SK-N-SH (cell line): Measurements from ENCODE around the gene CPZ. TPM values are rescaled to one million over a fixed set of nuclear protein-coding genes. Genes with fewer than 3 reads are reported as not detected.

Experiments used
- CTCF ChIA-PET: fragments of 300-600, 350-600 bp; formaldehyde crosslinking; extraction: SDS; loops from one replicate; lab custom pipeline; 2021; lab: Yijun Ruan, JAX
- POLR2A ChIA-PET: fragments of 350-600 bp; sonication (Branson Sonifier 250); formaldehyde crosslinking; extraction: SDS; loops from one replicate; lab custom pipeline; 2020; ENCODE audit warnings: antibody characterized with exemption, inconsistent platforms; lab: Yijun Ruan, JAX
- DNase-seq: peaks from one replicate; pipeline ENCODE4 v3.0.0; 2012
- H2AFZ ChIP-seq: fragments of 200-600 bp; sonication (generic); 2 replicates; pipeline ENCODE4 v1.8.1; 2016; ENCODE audit warnings: antibody characterized with exemption, mild to moderate bottlenecking, low read depth
- H3F3A ChIP-seq: fragments of 200-600 bp; sonication (generic); replicated peaks from 2 replicates; pipeline ENCODE3; 2016; ENCODE audit warnings: antibody characterized with exemption, mild to moderate bottlenecking; ENCODE audit not compliant: insufficient read depth
- H3K27ac ChIP-seq, 2 experiments: fragments of 200-500 bp in 1 of 2; fragments of 200-600 bp in 1 of 2; sonication (Bioruptor generic) in 1 of 2; sonication (generic), shearing (Covaris generic) in 1 of 2; 2 replicates each; pipeline versions ENCODE4 v1.5.1 to v1.6.1; 2014 to 2016; ENCODE audit warnings: low read depth in 2 of 2, inconsistent platforms in 1 of 2, low read length in 1 of 2, mild to moderate bottlenecking in 1 of 2, mixed read lengths in 1 of 2
- H3K27me3 ChIP-seq: fragments of 200-600 bp; sonication (generic), shearing (Covaris generic); 2 replicates; pipeline ENCODE4 v1.6.1; 2016; ENCODE audit warnings: mixed run types; ENCODE audit not compliant: insufficient read depth
- H3K36me3 ChIP-seq, 2 experiments: fragments of 200-500 bp in 1 of 2; fragments of 200-600 bp in 1 of 2; sonication (Bioruptor generic) in 1 of 2; sonication (generic) in 1 of 2; replicated peaks in 1 of 2; 2 replicates each; pipeline versions ENCODE3 to v1.5.1; 2014 to 2016; ENCODE audit warnings: low read length in 1 of 2, mild to moderate bottlenecking in 1 of 2; ENCODE audit not compliant: insufficient read depth in 2 of 2, control insufficient read depth in 1 of 2
- H3K4me1 ChIP-seq, 2 experiments: fragments of 200-500 bp in 1 of 2; fragments of 200-600 bp in 1 of 2; sonication (Bioruptor generic) in 1 of 2; sonication (generic), shearing (Covaris generic) in 1 of 2; 2 replicates each; pipeline versions ENCODE4 v1.5.1 to v1.6.1; 2014 to 2016; ENCODE audit warnings: low read depth in 1 of 2, low read length in 1 of 2, mixed run types in 1 of 2; ENCODE audit not compliant: insufficient read depth in 2 of 2, control insufficient read depth in 1 of 2
- H3K4me2 ChIP-seq: fragments of 200-600 bp; sonication (generic), shearing (Covaris generic); 2 replicates; pipeline ENCODE4 v1.6.1; 2017; ENCODE audit warnings: mixed run types
- H3K4me3 ChIP-seq, 2 experiments: fragments of 200-500 bp in 1 of 2; fragments of 200-600 bp in 1 of 2; sonication (Bioruptor generic) in 1 of 2; sonication (generic), shearing (Covaris generic) in 1 of 2; 2 replicates each; pipeline versions ENCODE4 v1.5.1 to v1.8.1; 2014 to 2016; ENCODE audit warnings: low read depth in 2 of 2, inconsistent platforms in 1 of 2, low read length in 1 of 2, mild to moderate bottlenecking in 1 of 2, mixed read lengths in 1 of 2, moderate library complexity in 1 of 2
- H3K79me2 ChIP-seq: fragments of 200-600 bp; sonication (generic); 2 replicates; pipeline ENCODE4 v1.8.1; 2017; ENCODE audit warnings: mild to moderate bottlenecking; ENCODE audit not compliant: insufficient read depth
- H3K9ac ChIP-seq: fragments of 200-600 bp; sonication (generic); 2 replicates; pipeline ENCODE4 v1.6.1; 2017; ENCODE audit warnings: mixed run types
- H3K9me2 ChIP-seq: fragments of 200-600 bp; sonication (generic); 2 replicates; pipeline ENCODE4 v1.6.1; 2017; ENCODE audit warnings: mixed run types
- H3K9me3 ChIP-seq: fragments of 200-600 bp; sonication (generic); 2 replicates; pipeline ENCODE4 v1.6.1; 2017; ENCODE audit warnings: mixed run types, mild to moderate bottlenecking, moderate library complexity
- H4K20me1 ChIP-seq: fragments of 200-600 bp; sonication (generic); 2 replicates; pipeline ENCODE4 v1.6.1; 2017; ENCODE audit warnings: mild to moderate bottlenecking, mixed run types; ENCODE audit not compliant: insufficient read depth
- CHD2 ChIP-seq: fragments of 150-350 bp; IDR thresholded peaks from 2 replicates; pipeline ENCODE4 v1.6.1; 2018; ENCODE audit warnings: low read length; ENCODE audit not compliant: partially characterized antibody
- ELF1 ChIP-seq: IDR thresholded peaks from 2 replicates; pipeline ENCODE4 v1.4.0; 2012
- EP300 ChIP-seq, 2 experiments: IDR thresholded peaks; 2 replicates each; pipeline versions ENCODE4 v1.4.0 to v1.6.1; 2012; ENCODE audit warnings: borderline replicate concordance in 1 of 2, low read depth in 1 of 2, low read length in 1 of 2
- FOSL2 ChIP-seq: IDR thresholded peaks from 2 replicates; pipeline ENCODE4 v1.4.0; 2012; ENCODE audit warnings: low read depth, mild to moderate bottlenecking, moderate library complexity, borderline replicate concordance
- FOXJ3 ChIP-seq: sonication (generic); formaldehyde crosslinking; IDR thresholded peaks from 2 replicates; pipeline ENCODE4 v1.5.1; 2020; ENCODE audit warnings: mild to moderate bottlenecking, missing genetic modification reagents
- GABPA ChIP-seq: IDR thresholded peaks from 2 replicates; pipeline ENCODE4 v1.4.0; 2012; ENCODE audit warnings: low read depth, mild to moderate bottlenecking
- MEF2A ChIP-seq: IDR thresholded peaks from 2 replicates; pipeline ENCODE4 v1.4.0; 2012; ENCODE audit warnings: low read depth, borderline replicate concordance
- POLR2AphosphoS5 ChIP-seq: IDR thresholded peaks from 2 replicates; pipeline ENCODE4 v1.6.1; 2012; ENCODE audit warnings: low read depth, low read length
- RAD21 ChIP-seq: IDR thresholded peaks from 2 replicates; pipeline ENCODE4 v1.6.1; 2012; ENCODE audit warnings: mild to moderate bottlenecking, low read length
- RCOR1 ChIP-seq: fragments of 150-350 bp; IDR thresholded peaks from 2 replicates; pipeline ENCODE4 v1.6.1; 2017; ENCODE audit warnings: antibody characterized with exemption, low read length
- RXRA ChIP-seq: IDR thresholded peaks from 2 replicates; pipeline ENCODE4 v1.4.0; 2012; ENCODE audit warnings: low read depth, mild to moderate bottlenecking, borderline replicate concordance
- SMC3 ChIP-seq: IDR thresholded peaks from 2 replicates; pipeline ENCODE4 v1.6.1; 2012; ENCODE audit warnings: low read depth, low read length, improper control_type of control experiment
- TCF12 ChIP-seq: IDR thresholded peaks from 2 replicates; pipeline ENCODE4 v1.4.0; 2012
- TEAD4 ChIP-seq: IDR thresholded peaks from 2 replicates; pipeline ENCODE4 v1.4.0; 2012; ENCODE audit warnings: mild to moderate bottlenecking, borderline replicate concordance; ENCODE audit not compliant: insufficient read depth
- WGBS: methylation state at CpG from one replicate; pipeline ENCODE4 v1.1.6; 2017; ENCODE audit warnings: low lambda C conversion rate; 5-methylcytosine and 5-hydroxymethylcytosine counted together
- polyA plus RNA-seq, 3 experiments: library from polyadenylated mRNA; depleted of rRNA; stranded (reverse); fragments of >200 nt; gene quantifications; 2 replicates each; pipeline ENCODE4 v1.2.3, GENCODE V29; 2012
- TF ChIP-seq, protein P1 (sequence below): fragments of 200-600 bp; sonication (generic); IDR thresholded peaks from 2 replicates; pipeline ENCODE4 v1.6.1; 2017; ENCODE audit warnings: antibody characterized with exemption, mild to moderate bottlenecking, moderate library complexity
- TF ChIP-seq, protein P2 (sequence below): fragments of 150-350 bp; IDR thresholded peaks from 2 replicates; pipeline ENCODE4 v1.6.1; 2017; ENCODE audit warnings: antibody characterized with exemption, low read length, low read depth, borderline replicate concordance

The CPZ gene
- polyA plus RNA-seq, 1 of the 3 experiments (the other 2 are of a cell fraction), result not detected

DNA sequence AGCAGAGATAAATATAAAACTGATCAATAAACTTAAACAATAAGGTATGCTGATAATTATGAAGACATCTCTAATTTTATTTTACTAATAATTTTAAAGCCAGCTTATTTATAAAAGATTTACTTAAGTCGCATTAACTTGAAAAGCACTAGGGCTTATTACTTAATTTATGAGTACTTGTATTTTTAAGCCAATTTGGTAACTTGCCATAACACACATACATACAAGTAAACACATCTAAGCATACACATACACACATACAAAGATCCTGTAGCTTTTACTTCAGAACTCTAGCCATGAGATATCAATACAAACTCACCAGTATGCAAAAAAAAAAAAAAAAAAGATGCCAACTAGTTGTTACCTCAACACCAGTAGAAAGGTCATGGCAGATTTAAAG lies 22.4 kb upstream of the CPZ start:
- no peak overlapping the region for H3K9ac ChIP-seq
- no peak overlapping the region for H3K27ac ChIP-seq
- no peaks in the 10 kb centered on the region for H3K4me1 ChIP-seq
- TF ChIP-seq SMC3 (no peak), POLR2AphosphoS5 (no peak), RXRA (no peak), GABPA (no peak), CHD2 (no peak), RAD21 (no peak), TEAD4 (no peak), RCOR1 (no peak), EP300 (IDR thresholded peaks at IDR 0.05; ENCODE audit: borderline replicate concordance in 1 of 2, low read depth in 1 of 2, low read length in 1 of 2) (no peak), FOSL2 (no peak)
- TF ChIP-seq, protein P1, sequence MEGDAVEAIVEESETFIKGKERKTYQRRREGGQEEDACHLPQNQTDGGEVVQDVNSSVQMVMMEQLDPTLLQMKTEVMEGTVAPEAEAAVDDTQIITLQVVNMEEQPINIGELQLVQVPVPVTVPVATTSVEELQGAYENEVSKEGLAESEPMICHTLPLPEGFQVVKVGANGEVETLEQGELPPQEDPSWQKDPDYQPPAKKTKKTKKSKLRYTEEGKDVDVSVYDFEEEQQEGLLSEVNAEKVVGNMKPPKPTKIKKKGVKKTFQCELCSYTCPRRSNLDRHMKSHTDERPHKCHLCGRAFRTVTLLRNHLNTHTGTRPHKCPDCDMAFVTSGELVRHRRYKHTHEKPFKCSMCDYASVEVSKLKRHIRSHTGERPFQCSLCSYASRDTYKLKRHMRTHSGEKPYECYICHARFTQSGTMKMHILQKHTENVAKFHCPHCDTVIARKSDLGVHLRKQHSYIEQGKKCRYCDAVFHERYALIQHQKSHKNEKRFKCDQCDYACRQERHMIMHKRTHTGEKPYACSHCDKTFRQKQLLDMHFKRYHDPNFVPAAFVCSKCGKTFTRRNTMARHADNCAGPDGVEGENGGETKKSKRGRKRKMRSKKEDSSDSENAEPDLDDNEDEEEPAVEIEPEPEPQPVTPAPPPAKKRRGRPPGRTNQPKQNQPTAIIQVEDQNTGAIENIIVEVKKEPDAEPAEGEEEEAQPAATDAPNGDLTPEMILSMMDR, result no peak
- TF ChIP-seq, protein P2, sequence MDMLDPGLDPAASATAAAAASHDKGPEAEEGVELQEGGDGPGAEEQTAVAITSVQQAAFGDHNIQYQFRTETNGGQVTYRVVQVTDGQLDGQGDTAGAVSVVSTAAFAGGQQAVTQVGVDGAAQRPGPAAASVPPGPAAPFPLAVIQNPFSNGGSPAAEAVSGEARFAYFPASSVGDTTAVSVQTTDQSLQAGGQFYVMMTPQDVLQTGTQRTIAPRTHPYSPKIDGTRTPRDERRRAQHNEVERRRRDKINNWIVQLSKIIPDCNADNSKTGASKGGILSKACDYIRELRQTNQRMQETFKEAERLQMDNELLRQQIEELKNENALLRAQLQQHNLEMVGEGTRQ, result no peak
- DNase-seq, result no peak
- no peaks in the 10 kb centered on the region for H4K20me1 ChIP-seq
- H3K9me2 ChIP-seq, result no peaks in the 10 kb centered on the region
- H3K9me3 ChIP-seq, result no peaks in the 10 kb centered on the region
- no peak overlapping the region for H2AFZ ChIP-seq
- no peak overlapping the region for H3K4me2 ChIP-seq
- no peaks in the 10 kb centered on the region for H3K79me2 ChIP-seq
- 62% methylated on average over 1 of the region's 1 CpG for WGBS
- no peaks in the 10 kb centered on the region for H3K27me3 ChIP-seq
- no peak overlapping the region for H3K4me3 ChIP-seq
- POLR2A ChIA-PET, result no interaction called here
- CTCF ChIA-PET, result interaction anchor here (1.2 to 2.4 kb wide), 3 partner anchors 14 to 18 kb away, joined by 3 to 8 read pairs (median 3); no protein-coding TSS in a partner anchor
- H3K36me3 ChIP-seq, result no peaks in the 10 kb centered on the region
- no peaks in the 10 kb centered on the region for H3F3A ChIP-seq

DNA sequence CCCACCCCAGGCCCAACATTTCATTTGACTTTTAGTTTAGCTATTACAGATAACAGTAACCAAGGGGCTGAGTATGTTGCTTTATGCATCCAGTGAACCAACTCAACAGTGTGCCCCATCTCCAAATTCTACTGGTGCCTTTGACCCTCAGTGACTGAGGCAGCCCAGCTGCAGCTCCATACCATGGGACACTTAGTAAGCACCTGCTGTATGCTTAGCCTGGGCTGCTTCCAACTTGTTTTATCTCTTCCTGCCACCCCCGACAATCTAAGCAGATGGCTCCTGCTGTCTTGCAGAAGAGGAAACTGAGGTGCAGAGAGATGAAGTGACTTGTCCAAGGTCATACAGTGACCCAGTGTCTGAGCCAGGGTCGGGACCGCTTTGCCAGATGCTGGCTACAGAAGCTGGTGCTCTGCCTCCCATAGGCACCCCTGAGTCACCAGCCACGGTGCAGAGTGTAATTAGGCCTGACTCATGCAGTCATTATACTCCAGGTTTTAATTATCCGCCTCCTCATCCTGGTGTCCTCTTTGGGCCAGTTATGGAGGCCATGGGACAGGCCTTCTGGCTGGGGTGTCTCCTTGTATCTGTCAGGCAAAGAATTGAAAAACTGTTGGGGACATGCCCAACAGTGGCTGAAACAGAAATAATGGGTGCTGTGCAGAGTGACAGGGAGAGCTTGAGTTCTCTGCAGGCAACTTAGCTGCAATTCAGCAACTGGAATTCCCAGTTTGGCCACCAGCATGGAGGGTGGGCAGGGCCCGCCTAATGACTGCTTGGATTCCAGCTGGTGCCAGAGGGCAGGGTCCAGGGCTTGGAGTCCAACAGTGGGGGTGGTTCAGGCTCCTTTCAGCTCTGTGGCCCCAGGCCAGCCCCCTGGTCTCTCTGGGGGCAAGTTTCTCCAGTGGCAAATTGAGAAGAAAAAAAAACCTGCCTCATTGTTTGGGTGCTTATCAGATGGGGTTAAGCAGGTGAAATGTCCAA lies 20.6 kb upstream of the CPZ start:
- H3K27me3 ChIP-seq, result no peaks in the 10 kb centered on the region
- no peaks in the 10 kb centered on the region for H3K9me2 ChIP-seq
- H3K4me2 ChIP-seq, result no peak overlapping the region
- H3K9me3 ChIP-seq, result no peaks in the 10 kb centered on the region
- H3K36me3 ChIP-seq, result no peaks in the 10 kb centered on the region
- no peak for DNase-seq
- no peaks in the 10 kb centered on the region for H4K20me1 ChIP-seq
- H3K4me1 ChIP-seq, result no peaks in the 10 kb centered on the region
- H3K9ac ChIP-seq, result no peak overlapping the region
- CTCF ChIA-PET, result interaction anchor here (0.9 to 1.2 kb wide), 2 partner anchors 11 to 103 kb away, joined by 3 to 4 read pairs; no protein-coding TSS in a partner anchor
- H3F3A ChIP-seq, result no peaks in the 10 kb centered on the region
- WGBS, result 15% methylated on average over 3 of the region's 6 CpGs
- no peak overlapping the region for H2AFZ ChIP-seq
- TF ChIP-seq FOXJ3 (CRISPR knock-in tag), result no peak
- no peak for TF ChIP-seq ELF1
- no peak for TF ChIP-seq RXRA
- TF ChIP-seq MEF2A, result no peak
- no peak for TF ChIP-seq TCF12
- no peak for TF ChIP-seq CHD2
- no peak for TF ChIP-seq RCOR1
- no peak for TF ChIP-seq GABPA
- H3K4me3 ChIP-seq, result no peak overlapping the region
- H3K27ac ChIP-seq, result no peak overlapping the region
- no peaks in the 10 kb centered on the region for H3K79me2 ChIP-seq
- POLR2A ChIA-PET, result no interaction called here
